NCI-H748 (cell line): ENCODE data around the gene CHRNB2.
"Not testable (repeated sequence)": the region's sequence is repeated elsewhere in the genome, so short reads cannot be mapped to it uniquely, and the experiment has no call there.

ENCODE experiments used
- DNase-seq: peaks from one replicate; lab custom pipeline; 2025; ENCODE audit not compliant: unreplicated experiment; lab: John Stamatoyannopoulos, UW

Gene CHRNB2, protein sequence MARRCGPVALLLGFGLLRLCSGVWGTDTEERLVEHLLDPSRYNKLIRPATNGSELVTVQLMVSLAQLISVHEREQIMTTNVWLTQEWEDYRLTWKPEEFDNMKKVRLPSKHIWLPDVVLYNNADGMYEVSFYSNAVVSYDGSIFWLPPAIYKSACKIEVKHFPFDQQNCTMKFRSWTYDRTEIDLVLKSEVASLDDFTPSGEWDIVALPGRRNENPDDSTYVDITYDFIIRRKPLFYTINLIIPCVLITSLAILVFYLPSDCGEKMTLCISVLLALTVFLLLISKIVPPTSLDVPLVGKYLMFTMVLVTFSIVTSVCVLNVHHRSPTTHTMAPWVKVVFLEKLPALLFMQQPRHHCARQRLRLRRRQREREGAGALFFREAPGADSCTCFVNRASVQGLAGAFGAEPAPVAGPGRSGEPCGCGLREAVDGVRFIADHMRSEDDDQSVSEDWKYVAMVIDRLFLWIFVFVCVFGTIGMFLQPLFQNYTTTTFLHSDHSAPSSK

DNA sequence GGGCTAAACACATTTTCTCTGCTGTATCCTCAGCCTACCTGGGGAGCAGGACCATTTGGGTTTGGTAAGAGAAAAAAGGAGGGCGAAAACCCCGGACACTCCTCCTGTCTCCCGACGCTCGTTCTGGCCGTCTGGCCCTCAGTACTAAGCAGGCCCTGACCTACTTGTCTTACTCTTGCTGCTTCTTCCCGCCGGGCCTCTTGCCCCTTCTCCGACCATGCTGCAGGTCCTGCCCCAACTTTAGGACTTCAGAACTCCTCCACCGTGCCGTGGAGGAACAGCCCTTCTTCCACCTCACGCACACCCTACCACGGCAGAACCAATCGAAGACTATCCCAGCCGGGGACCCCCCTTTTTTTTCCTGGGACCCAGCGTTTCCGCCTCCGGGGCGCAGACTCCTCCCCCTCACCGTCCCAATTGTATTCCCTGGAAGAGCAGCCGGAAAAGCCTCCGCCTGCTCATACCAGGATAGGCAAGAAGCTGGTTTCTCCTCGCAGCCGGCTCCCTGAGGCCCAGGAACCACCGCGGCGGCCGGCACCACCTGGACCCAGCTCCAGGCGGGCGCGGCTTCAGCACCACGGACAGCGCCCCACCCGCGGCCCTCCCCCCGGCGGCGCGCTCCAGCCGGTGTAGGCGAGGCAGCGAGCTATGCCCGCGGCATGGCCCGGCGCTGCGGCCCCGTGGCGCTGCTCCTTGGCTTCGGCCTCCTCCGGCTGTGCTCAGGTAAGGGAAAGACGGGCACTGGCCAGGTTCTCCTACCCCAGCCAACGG lies at the start of gene CHRNB2:
CHRNB2 (plus strand) TSS at position 393 of the 771 bp plus-strand sequence; CDS start at position 660, 267 bp downstream.
- peak; percentile 82 for DNase-seq

DNA sequence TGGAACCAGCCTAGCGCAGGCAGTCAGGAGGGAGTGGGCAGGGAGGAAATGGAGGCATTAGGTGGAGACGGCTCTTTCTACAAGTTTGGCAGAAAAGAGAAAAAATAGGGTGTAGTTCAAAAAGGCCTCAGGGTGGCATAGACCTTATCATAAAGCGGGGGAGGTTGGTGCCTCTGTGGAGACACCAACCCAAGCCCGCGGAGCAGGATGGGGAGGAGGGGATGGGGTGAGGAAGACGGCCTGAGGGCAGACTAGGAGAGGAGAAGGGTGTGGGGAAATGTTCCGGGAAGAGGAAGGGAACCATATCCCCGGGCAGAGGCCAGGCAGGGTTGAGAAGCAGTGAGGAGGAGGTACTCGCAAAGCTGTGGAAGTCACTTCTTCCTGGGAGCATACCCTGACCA lies 48.0 kb upstream of the CHRNB2 start:
- DNase-seq: no peak

DNA sequence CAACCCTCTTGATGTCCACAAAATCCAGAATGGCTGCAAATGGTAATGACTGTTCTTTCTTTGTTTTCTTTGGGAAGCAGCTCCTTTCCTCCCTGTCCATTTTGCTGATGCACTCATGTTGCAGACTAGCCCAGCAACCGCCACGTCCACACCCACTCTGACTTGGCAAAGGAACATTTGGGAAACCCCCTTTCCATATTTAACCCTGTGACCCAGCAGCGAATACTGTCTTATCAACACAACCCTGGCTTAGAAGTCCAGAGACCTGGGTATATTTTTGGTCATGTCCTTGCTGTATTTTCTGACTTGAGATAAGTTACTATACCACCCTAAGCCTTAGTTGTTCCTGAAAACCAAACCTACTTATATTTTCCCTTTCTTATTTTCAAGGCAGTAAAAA lies 47.2 kb upstream of the CHRNB2 start:
- DNase-seq: no peak

DNA sequence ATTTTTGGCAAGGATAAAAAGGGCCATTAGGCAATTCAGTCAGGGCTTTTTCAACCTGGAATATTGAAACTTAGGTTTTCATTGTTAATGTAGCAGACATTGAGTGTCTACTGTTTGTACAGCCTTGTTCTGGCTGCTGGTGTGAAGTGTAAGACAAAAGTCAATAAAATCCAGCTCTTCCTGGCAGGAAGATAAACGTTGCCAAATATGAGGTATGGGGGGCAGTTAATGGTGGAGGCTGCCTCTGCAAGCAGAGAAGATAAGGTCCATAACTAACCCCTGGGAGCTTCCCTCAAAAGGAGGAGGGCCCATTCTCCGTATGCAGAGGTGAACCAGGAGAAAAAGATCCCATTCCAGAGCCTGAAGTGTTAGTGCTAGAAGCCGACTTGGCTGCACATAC lies 45.9 kb upstream of the CHRNB2 start:
- peak; percentile 9 for DNase-seq

DNA sequence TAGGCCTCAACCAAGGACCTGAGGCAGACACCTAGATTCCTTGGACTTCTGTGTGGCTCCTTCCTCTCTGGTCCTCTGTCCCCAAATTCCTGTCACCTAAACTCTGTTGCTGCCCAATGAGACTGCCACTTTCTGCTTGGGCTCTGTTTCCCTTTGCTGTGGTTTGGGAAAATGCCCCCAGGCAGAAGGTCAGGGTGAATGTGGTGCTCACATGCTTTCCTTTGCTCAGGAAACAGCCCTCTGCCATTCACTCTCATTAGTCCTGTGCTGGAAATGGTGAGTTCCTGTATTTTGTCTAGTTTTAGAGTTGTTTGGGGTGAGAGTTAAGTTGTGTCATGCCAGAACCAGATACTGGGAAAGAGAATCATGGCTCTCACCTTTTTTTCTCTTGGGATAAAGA lies 42.7 kb upstream of the CHRNB2 start:
- no peak for DNase-seq

DNA sequence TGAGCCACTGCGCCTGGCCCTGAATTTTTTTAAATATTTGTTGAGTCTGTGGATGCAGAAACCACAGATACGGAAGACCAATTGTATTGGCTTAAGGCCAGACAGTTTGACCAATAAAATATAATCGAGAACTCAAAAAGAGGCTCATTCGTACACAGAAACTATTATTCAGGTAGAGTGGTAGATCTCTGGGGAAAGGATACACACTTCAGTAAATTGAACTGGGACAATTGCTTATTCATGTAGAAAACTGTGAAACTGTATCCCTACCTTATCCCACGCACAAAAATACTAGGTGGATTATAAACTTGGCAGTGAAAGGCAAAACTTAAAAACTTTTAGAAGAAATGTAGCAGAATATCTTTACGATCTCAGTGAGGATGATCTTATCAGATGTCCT lies 40.4 kb upstream of the CHRNB2 start:
- DNase-seq: no peak

DNA sequence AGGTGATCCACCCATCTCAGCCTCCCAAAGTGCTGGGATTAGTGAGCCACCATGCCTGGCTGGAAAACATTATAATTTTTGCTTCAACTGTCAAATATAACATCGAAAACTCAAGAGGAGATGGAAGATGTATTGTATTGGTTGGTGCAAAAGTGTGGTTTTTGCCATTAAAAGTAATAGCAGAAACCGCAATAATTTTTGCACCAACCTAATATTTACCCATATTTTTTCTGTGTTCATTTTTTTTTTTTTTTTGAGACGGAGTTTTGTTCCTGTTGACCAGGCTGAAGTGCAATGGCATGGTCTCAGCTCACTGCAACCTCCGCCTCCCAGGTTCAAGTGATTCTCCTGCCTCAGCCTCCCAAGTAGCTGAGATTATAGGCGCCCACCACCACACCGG lies 38.3 kb upstream of the CHRNB2 start:
- no peak for DNase-seq

DNA sequence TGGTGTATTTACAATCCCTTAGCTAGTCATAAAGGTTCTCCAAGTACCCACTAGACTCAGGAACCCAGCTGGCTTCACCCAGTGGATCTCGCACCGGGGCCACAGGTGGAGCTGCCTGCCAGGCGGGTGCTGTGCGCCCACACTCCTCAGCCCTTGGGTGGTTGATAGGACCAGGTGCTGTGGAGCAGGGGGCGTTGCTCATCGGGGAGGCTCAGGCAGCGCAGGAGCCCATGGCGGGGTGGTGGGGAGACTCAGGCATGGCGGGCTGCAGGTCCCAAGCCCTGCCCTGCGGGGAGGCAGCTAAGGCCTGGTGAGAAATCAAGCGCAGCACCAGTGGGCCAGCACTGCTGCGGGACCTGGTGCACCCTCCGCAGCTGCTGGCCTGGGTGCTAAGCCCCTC lies 35.6 kb upstream of the CHRNB2 start:
- not testable (repeated sequence) for DNase-seq

DNA sequence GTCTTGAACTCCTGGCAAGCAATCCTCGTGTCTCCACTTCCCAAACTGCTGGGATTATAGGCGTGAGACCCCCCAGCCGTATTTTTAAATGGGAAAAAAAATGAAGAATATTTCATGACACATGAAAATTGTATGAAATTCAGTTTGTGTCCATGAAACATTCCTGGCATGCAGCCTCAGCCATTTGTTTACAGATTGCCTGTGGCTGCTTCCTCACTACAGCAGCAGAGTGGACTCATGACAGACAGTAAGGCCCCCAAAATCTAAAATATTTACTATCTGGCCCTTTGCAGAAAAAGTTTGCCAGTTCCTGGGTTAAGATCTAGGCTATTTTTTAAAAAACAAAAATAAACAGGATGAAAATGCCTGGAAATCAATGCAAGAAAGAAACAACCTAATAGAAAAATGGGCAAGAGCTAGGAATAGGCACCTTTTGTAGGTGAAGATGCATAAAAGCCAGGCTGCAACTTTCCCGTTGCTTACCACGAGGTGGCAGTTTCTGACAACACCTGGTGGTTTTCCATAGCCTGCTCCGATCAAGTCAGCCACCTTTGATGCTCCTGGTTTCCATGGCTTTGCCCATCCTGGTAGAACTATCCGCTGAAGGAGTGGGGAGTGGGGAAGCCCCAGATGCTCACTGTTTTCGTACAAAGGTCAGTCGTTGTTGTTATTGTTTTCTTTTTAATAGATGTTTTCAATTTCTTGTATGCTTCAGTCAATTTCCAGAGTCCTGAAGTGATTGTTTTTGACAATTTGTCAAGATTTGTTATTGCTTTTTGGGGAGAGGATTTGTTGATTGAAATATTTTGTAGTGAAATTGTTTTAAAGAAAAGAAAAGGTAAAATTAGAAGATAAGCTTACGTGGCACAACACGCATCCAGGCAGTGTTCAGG lies 33.4 kb upstream of the CHRNB2 start:
- DNase-seq: peak; percentile 79

DNA sequence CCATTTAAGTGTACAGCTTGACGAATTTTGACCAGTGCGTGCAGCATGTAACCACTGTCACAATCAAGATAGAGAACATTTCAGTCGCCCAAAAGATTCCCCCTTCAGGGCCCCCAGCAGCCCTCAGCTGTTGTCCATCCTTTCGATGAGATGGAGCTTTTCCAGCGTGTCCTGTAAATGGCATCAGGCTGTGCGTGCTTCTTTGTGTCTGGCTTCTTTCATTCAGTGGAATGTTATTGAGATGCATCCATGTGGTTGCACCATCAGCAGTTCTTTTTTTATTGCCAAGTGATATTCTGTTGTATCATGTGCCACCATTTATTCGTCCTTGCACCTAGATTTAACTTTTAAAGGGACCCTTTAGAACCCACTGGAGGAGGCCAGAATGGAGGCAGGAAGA lies 31.0 kb upstream of the CHRNB2 start:
- no peak for DNase-seq

DNA sequence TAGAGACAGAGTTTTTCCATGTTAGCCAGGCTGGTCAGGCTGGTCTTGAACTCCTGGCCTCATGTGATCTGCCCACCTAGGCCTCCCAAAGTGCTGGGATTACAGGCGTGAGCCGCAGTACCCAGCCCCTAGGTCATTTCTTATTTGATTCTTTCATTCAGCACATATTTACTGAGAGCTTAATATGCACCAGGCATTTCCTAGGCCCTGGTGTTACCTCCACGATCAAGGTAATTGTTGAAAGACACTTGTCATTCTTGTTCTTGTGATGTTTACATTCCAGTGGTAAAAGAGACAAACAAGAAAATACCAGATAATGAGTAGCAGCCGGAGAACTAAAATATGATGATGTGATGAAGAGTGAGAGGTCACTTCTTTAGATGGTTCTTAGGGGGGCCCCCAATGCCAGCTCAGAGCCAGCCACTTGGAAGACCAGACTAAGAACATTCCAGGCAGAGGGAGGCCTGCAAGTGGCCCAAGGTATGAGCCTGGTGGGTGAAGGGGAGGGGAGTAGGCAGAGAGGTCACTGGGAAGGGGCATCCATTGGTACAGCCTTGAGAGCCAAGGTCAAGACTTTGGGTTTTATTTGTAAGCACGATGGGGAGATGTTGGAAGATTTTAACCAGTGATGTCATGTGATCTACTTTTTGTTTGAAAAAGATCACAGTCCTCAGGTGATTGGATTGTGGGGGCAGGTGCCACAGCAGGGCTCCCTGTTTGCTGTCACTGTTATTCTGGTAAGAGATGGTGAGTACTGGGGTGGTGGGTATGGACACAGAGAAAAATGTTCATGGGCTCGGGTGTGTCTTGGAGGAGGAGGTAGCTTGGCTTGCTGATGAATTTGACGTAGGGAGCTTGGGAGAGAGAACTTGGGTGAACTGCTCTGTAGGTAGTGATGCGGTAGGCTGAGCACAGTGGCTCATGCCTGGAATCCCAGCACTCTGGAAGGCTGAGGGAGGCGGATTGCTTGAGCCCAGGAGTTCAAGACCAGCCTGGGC lies 27.8 kb upstream of the CHRNB2 start:
- DNase-seq: no peak

DNA sequence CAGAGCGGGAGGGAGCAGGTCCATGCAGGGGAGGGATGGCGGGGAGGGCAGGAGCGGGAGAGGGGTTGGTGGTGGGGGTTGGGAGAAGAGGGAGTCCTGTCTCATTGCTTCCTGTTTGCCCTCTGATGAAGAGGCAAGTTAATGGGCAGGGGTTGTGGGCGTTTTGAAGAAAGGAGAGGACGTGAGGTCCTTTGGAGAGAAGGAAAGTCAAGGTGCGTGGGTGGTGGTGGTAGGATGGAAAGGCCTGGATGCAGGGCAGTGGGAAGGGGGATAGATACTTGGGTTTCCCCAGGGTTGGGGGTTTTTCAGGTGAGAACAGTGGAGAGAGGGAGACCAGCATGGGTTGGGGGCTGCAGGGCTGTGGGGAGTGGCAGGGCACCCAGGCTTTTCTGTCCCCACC lies 26.3 kb upstream of the CHRNB2 start:
- no peak for DNase-seq

DNA sequence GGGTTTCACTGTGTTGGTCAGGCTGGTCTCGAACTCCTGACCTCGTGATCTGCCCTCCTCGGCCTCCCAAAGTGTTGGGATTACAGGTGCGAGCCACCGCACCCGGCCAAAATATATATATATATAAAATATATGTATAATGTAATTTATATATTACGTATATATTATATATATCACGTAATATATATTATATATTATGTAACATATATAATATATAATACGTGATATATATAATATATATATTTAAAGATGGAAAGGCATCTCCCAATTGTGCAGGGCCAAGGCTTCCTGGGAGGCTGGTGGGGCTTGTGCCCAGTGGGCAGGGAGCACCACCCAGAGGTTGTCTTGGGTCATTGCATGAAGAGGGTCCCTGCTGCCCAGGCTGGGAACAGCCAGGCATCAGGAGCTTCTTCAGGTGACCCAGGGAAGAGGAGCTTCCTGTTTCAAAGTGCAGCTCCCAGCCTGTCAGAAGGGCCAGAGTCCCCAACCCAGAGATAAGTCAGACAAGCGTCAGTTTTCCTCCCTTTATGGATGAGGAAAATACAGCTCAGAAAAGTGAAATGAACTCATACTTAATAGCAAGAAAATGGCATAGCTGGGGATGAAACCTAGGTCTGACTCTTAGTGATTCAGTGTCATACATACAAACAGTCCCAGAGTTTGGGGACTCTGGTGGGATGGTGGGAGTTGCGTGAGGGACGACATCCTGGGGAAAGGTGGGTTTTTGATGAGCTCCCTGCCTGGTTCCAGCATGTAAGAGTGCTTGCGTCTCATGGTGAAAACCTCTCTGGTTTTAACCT lies 21.1 kb upstream of the CHRNB2 start:
- peak; percentile 63 for DNase-seq

DNA sequence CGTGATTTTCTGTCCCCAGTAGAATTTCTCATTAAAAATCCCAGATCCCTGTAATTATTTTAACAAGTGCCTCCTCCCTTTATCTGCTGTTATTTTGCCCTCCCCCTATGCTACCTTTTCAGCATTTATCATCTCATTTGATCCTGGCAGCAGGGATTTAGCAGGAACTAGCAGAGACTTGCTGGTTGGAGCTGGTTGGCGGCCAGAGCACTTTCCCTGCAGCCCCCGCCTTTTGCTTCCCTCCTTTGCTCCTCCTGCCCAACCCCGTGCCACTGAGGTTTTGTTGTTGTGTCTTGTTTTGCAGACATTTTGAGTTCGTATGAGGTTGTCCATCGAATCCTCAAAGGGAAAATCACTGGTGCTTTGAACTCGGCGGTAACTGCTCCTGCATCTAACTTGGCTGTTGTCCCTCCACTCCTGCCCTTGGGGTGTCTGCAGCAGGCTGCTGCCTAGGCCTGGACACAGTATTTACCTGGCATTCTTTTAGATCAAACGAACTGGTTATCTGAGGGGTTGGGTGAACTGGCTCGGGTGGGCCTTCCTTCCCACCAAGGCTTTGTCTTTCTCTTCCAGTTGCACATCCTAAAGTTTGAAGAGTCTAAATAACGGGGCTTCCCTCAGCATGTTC lies 20.4 kb upstream of the CHRNB2 start:
- no peak for DNase-seq

DNA sequence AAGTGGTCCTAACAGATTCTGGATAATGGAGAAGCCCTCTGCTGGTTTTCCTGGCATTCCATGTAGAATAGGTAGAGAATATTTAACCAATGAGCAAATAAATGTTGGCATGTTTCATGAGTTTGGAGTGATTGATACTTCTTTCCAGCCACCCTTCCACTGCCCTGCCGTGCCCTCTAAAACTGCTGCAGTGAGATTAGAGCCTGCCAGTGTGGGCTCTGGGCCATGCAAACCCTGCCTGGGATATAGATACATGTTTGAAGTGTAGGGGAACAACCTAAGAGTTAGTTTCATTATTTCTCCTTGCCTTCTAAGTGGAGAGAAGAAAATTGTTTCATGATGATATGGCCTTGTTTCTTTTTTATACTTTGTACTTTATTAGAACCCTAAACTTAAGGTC lies 19.6 kb upstream of the CHRNB2 start:
- DNase-seq: no peak

DNA sequence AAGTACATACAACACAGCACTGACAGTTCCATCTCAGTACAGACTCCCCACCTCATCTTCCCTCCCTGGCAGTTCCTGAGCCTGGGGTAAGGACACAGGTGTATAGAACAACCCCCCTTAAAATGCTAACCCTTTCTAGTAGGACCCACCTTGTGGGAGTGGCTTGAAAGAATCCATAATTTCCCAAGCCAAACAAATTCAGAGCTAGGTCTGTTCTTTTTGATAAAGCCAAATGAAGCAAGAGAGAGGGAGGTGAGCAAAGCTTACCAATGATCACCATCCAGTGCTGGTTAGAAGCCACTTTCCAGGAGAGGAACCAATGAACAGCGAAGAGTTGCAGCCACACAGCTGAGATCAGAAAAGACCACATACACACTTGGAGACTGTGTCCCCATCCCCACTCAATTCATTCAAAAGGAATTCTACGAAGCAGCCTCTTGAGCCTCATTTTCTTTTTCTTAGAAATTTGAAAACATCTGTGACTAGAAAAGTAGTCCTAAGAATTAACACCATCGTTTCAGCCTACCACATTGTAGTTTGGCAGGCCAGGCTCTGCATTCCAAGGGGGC lies 18.3 kb upstream of the CHRNB2 start:
- DNase-seq: no peak

DNA sequence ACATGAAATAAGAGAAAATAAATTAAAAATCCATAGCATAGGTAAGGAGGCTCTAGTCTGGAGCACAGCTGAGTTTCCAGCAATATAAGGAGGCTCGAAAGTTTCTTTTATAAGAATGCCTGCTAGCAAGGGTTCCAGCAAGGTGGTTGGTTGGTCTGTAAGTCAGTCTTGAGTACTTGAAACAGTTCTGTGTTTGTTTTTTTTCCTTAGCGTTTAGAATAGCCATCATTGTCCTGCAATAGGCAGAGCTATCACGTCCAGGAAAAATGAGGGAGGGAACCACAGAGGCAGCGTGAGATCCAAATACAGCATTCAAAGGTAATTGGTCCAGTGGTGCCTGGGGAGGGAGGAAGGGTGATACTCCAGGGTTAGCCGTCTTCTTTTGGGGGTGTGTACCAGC lies 17.5 kb upstream of the CHRNB2 start:
- DNase-seq: no peak

DNA sequence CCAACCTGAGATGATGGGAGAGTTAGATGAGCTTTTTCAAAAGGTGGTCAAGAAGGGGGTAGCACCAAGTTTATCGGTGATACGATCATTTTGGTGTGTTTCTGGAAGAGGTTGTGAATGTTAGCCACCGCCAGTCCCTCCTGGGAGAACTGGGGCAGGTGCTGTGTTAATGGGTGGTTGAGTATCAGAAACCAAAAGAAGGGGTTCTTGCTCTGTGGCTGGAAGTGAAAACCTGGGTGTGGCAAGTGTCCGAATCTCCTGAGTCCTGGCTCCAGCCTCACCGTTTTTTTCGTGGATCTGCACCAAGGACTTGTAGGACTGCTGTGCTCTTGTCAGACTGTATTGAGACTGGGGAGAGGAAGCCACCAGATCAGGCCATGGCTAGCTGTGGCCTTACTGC lies 16.9 kb upstream of the CHRNB2 start:
- DNase-seq: no peak
